OCI-M2 (cell line): Measurements from ENCODE around the gene ARIH2.

Experiments used
- DNase-seq: peaks from one replicate; lab custom pipeline; 2025; ENCODE audit not compliant: unreplicated experiment; lab: John Stamatoyannopoulos, UW

Gene ARIH2

DNA sequence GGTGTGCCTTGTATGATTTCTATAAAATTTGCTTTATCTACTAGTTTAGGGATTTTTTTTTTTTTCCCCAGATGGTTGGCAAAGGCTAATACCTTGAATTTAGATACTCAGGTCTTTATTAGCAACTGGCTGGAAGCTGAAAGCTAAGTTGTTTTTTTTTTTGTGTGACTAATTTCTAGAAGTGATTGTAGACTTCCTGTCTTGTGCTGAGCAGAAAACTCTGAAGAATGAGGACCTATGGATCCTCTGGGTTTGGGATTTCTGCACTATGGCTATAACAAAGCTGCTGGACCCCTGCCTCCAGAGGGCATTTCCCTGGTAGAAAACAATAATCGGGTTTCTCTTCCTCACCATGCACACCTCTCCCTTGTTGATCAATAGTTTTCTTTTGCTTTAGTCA, 10.0 kb downstream of the ARIH2 start:
- no peak for DNase-seq

DNA sequence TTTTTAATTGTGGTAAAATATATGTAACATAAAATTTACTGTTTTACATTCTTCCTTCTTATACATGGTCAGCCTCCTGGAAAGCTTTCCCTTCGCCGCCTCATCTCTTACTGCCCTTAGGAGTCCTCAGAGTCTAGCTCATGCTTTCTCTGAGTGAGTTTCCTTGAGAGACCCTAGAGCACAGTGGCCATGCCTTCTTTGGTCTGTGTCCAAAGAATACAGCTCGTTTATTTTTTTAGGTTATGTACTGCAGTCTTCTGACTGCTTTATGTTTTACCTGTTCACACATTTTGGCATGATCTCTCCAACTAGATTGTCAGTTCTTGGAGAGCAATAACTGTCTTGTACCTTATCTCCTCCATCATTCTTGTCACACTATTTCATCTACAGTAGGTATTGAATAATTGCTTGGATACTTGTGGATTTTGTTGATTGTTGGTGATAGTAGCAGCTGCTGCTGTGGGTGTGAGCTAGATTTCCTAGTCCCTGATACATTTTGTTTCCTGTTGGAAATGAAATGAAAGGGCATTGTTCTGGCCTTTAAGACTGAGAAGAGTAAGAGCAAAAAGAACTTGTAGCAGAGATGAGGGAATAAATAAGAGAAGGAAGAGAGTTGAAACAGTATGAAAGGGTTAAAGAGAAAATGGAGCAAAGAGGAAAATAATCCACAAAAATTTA, 10.9 kb downstream of the ARIH2 start:
- DNase-seq: no peak

DNA sequence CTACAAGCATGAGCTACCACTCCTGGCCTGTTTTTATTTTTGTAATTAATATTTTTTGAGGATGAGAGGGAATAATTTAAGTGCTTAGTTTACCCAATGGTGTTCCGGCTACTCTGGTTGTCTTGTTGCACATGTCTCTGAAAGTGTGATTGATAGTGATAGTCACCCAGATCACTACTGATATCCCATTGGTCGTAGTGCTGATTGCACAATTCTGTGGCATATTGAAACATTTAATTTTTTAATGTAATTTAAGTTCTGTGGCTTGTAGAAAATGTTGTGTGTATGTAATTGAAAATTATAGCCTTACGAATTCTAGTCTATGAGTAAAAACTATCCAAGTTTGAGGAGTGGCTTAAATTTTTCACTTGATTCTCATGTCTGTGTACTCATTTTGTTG, 11.9 kb downstream of the ARIH2 start:
- DNase-seq: no peak

GRCh38 chr3:48931944-48932580, 13.4 kb downstream of the ARIH2 start:
- no peak for DNase-seq

GRCh38 chr3:48934333-48934991, 15.8 kb downstream of the ARIH2 start:
- no peak for DNase-seq

GRCh38 chr3:48935530-48935929, 16.9 kb downstream of the ARIH2 start:
- DNase-seq: no peak

GRCh38 chr3:48938156-48938555, 19.5 kb downstream of the ARIH2 start:
- DNase-seq: no peak

GRCh38 chr3:48938689-48939088, 20.0 kb downstream of the ARIH2 start:
- no peak for DNase-seq

GRCh38 chr3:48945432-48945831, 26.8 kb downstream of the ARIH2 start:
- DNase-seq: no peak

DNA sequence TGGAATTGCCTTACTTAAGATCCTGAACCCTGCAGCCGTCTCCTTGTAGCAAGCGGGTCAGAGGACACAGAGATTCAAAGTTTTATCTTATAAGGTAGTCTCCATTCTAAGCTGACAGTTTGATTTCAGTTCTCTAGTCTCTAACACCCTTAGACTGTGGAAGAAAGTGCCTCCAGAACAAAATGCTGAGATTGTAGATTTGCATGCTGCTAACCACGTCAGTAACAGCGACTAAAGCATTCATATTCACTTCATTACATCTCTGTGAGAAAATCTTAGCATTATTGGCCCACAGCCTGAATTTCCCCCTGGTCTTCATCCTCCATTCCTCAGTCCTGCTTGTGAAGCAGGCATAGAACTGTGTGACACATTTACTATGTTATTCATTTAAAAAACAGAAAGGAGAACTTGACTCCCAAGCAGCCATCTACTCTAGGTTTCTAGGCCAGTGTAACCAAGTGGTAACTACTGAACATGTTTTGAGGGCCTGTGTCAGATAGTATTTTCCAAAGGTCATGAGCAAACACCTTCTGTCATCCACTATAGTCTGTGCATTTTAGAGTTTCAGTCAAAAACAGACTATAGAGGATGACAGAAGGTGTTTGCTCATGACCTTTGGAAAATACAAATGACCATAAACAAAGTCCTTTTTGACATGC, 27.4 kb downstream of the ARIH2 start:
- DNase-seq: no peak

DNA sequence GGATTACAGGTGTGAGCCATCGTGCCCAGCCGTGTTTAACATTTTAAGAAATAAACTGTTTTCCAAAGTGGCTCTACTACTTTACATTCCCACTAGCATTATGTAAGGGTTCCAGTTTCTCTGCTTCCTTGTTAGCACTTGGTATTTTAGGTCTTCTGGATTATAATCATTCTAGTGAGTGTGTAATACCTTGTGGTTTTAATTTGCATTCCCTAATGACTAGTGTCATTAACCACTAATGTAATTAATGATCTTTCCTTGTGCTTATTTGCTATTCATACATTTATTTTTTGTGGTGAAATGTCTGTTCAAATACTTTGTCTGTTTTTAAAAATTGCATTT, 30.7 kb downstream of the ARIH2 start:
- DNase-seq: no peak

GRCh38 chr3:48950051-48950450, 31.4 kb downstream of the ARIH2 start:
- DNase-seq: no peak

DNA sequence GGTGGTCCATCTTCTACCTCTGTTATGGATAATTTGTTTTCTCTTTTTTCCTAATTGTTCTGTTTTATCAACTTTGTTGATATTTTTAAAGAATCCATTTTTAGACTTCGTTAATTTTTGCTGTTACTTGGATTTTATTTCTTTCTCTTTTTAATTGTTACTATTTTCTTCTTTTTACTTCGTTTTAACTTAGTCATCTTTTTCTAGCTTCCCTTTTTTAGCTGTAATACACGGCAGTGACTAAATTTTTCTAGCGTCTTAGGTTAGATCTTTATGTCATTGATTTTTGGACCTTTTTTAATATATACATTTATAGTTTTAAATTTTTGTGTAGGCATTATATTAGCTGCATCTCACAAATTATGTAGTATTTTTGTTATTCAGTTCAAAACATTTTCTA, 33.1 kb downstream of the ARIH2 start:
- DNase-seq: no peak

DNA sequence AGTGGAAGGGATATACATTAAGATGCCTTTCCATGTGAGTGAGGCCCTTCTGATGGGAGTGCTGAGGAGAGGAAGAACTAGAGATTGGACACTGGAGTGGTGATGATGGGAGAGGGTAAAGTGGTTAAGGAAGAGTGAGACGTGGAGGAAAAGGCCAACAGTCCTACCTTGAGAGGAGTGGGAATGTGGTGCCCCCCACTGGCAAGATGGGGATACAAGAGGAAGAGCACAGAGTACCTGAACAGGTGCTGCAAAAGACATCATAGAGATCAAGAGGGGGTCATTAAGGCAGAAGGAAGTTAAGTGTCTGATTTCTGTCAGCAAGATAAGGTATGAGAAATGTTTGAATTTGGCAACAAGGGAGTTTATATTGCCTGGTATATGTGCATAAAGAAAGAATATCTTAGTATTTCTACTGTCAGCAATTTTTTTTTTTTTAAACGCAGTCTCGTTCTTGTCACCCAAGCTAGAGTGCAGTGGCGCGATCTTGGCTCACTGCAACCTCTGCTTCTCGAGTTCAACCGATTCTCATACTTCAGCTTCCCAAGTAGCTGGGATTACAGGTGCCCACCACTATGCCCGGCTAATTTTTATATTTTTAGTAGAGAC, 34.0 kb downstream of the ARIH2 start:
- no peak for DNase-seq

- no peak for DNase-seq
These were observed 38.5 kb downstream of the ARIH2 start for GRCh38 chr3:48957006-48957705.

DNA sequence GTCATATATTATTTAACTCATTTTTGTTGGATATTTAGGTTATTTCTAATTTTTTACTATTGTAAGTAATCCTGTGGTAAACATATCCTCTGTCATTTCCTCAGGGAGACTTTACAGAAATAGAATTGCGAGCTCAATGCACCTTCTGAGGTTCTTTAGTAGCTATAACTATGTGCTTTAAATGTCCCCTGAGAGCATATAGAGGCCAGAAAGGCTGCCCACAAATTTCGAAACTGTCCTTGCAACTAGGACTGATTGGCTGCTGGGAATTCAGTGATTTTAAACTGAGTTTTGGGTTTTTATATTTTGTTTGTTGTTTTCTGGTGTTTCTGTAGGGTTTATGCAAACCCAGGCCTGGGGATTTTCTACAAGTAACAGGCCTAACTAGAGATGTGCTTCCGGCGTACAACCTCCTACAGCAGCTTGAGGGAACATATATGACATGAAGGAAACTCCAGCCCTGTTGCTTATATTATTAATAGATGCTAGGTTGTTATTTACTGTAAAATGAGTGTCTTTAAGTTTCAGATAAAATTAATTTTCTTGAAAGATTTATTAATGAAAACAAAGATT, 42.3 kb downstream of the ARIH2 start:
- no peak for DNase-seq

DNA sequence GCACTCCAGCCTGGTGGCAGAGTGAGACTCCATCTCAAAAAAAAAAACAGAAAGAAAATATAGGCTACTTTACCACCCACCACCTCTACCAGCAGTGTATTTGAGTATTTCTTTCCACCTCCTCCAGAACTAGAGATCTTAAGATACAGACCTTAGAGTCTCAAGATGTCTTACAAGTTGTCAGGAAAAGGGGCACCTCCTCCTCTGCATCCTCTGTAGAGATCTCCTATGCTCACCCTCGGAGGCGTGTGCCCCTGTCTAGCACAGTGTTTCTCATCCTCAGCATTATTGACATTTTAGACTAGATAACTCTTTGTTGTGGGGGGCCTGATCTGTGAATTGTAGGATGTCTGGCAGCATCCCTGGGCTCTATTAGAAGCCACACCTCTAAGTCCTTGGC, 43.7 kb downstream of the ARIH2 start:
- DNase-seq: no peak

DNA sequence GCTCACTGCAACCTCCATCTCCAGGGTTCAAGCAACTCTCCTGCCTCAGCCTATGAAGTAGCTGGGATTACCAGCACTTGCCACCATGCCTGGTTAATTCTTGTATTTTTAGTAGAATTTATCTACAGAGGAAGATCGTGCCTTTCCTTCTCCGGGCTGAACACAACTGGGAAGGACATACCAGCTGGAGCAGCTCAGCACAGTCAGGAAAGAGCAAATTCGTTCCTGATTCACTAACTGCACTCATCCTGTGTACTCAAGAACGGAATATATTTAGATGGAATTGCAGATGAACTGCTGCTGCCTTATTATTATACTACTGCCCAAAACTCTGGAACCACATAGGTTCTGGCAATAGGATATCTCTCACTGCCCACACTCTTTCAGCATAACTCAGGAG, 44.3 kb downstream of the ARIH2 start:
- no peak for DNase-seq

DNA sequence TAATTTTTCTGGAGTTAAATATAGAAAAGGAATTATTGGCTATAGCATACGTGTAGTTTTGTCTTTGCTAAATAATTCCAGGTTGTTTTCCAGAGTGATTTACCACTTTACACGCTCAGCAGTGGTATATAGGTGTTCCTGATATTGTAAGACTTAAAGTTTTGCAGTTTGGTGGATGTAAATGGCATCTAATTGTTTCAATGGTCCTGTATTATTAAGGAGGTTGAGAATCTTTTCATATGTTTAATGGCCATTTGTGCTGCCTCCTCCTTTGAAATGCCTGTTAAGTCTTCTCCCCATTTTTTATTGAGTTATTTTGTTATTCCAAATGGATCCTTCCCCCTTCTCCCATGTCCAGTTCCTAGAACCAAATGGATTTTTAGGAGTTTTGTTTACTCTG, 44.9 kb downstream of the ARIH2 start:
- no peak for DNase-seq

- DNase-seq: no peak
These were observed 47.7 kb downstream of the ARIH2 start for GRCh38 chr3:48966367-48966766.

- no peak for DNase-seq
These were observed 48.3 kb downstream of the ARIH2 start for GRCh38 chr3:48966876-48967361.
